OCI-LY3 (cell line): ENCODE data around the gene FRG2B.
"Not testable (repeated sequence)": the region's sequence is repeated elsewhere in the genome, so short reads cannot be mapped to it uniquely, and the experiment has no call there.

ENCODE experiments used
- H2AFZ ChIP-seq: fragments of 200-600, 300-600 bp; shearing (Covaris generic); 2 replicates; pipeline ENCODE4 v1.6.0; 2014; ENCODE audit warnings: antibody characterized with exemption, low read depth, low read length
- H3K27ac ChIP-seq: fragments of 200-600, 300-600 bp; sonication (generic); 2 replicates; pipeline ENCODE4 v1.5.1; 2014; ENCODE audit warnings: mild to moderate bottlenecking, low read length, moderate library complexity, mixed read lengths
- H3K27me3 ChIP-seq: fragments of 200-600, 300-600 bp; sonication (generic); 2 replicates; pipeline ENCODE4 v1.6.1; 2014; ENCODE audit warnings: low read depth, low read length, mixed read lengths
- H3K36me3 ChIP-seq: fragments of 200-600, 300-600 bp; sonication (generic); replicated peaks from 2 replicates; pipeline ENCODE3; 2014; ENCODE audit warnings: low read depth, low read length, mixed read lengths
- H3K4me1 ChIP-seq: fragments of 300-600, 200-600 bp; sonication (generic); 2 replicates; pipeline ENCODE4 v1.6.1; 2014; ENCODE audit warnings: low read length, mixed read lengths
- H3K4me2 ChIP-seq: fragments of 200-600, 300-600 bp; sonication (generic); 2 replicates; pipeline ENCODE4 v1.6.1; 2014; ENCODE audit warnings: low read length, mixed read lengths
- H3K4me3 ChIP-seq: fragments of 300-600, 200-600 bp; sonication (generic); 2 replicates; pipeline ENCODE4 v1.5.1; 2014; ENCODE audit warnings: antibody characterized with exemption, mild to moderate bottlenecking, low read length, moderate library complexity
- H3K79me2 ChIP-seq: fragments of 300-600, 200-600 bp; shearing (Covaris generic); 2 replicates; pipeline ENCODE4 v1.6.1; 2014; ENCODE audit warnings: mild to moderate bottlenecking, low read length, mixed read lengths
- H3K9ac ChIP-seq: fragments of 300-600, 200-600 bp; shearing (Covaris generic); 2 replicates; pipeline ENCODE4 v1.6.0; 2014; ENCODE audit warnings: mild to moderate bottlenecking, low read length, moderate library complexity
- H3K9me3 ChIP-seq: fragments of 200-600, 300-600 bp; shearing (Covaris generic); 2 replicates; pipeline ENCODE4 v1.6.1; 2014; ENCODE audit warnings: low read length, mixed read lengths; ENCODE audit not compliant: insufficient read depth
- H4K20me1 ChIP-seq: fragments of 200-600, 300-600 bp; sonication (generic); 2 replicates; pipeline ENCODE4 v1.6.1; 2016; ENCODE audit warnings: low read length, mixed read lengths; ENCODE audit not compliant: insufficient read depth
- EZH2phosphoT487 ChIP-seq: fragments of 200-600 bp; shearing (Covaris generic); IDR thresholded peaks from 2 replicates; pipeline ENCODE4 v1.6.1; 2018; ENCODE audit warnings: antibody characterized with exemption, mixed run types, low read depth
- TF ChIP-seq, protein P1 (sequence below): fragments of 200-600, 300-600 bp; sonication (generic); IDR thresholded peaks from 2 replicates; pipeline ENCODE4 v1.5.1; 2014; ENCODE audit warnings: antibody characterized with exemption, low read length, low read depth

Gene FRG2B

DNA sequence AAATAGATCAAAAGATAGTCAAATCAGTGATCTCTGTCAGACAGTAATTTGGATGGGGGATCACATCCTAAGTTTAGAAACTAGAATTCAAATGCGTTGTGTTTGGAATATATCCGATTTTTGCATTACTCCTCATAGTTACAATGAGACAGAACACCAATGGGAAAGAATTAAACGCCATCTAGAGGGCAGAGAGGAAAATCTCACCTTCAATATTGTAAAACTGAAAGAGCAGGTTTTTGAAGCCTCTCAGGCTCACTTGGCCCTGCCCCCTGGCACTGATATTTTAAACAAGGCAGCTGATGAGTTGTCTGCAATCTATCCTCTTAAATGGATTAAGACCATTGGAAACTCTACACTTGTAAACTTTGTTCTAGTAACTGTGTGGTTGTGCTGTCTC is 17.7 kb downstream of the FRG2B start:
- H2AFZ ChIP-seq, result no peak overlapping the region
- 0 out of 2 replicates have a peak, but pooled peaks cover 5% of the 10 kb centered on the region for H3K27me3 ChIP-seq
- no peaks in the 10 kb centered on the region for H3K4me1 ChIP-seq
- no peak for TF ChIP-seq EZH2phosphoT487
- TF ChIP-seq, protein P1, sequence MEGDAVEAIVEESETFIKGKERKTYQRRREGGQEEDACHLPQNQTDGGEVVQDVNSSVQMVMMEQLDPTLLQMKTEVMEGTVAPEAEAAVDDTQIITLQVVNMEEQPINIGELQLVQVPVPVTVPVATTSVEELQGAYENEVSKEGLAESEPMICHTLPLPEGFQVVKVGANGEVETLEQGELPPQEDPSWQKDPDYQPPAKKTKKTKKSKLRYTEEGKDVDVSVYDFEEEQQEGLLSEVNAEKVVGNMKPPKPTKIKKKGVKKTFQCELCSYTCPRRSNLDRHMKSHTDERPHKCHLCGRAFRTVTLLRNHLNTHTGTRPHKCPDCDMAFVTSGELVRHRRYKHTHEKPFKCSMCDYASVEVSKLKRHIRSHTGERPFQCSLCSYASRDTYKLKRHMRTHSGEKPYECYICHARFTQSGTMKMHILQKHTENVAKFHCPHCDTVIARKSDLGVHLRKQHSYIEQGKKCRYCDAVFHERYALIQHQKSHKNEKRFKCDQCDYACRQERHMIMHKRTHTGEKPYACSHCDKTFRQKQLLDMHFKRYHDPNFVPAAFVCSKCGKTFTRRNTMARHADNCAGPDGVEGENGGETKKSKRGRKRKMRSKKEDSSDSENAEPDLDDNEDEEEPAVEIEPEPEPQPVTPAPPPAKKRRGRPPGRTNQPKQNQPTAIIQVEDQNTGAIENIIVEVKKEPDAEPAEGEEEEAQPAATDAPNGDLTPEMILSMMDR, result peak; percentile 48
- H3K36me3 ChIP-seq, result no peaks in the 10 kb centered on the region
- H3K9me3 ChIP-seq, result no peaks in the 10 kb centered on the region
- H3K27ac ChIP-seq, result no peak overlapping the region
- no peak overlapping the region for H3K9ac ChIP-seq
- H3K4me3 ChIP-seq, result no peak overlapping the region
- no peaks in the 10 kb centered on the region for H3K79me2 ChIP-seq
- H3K4me2 ChIP-seq, result no peak overlapping the region
- H4K20me1 ChIP-seq, result no peaks in the 10 kb centered on the region

DNA sequence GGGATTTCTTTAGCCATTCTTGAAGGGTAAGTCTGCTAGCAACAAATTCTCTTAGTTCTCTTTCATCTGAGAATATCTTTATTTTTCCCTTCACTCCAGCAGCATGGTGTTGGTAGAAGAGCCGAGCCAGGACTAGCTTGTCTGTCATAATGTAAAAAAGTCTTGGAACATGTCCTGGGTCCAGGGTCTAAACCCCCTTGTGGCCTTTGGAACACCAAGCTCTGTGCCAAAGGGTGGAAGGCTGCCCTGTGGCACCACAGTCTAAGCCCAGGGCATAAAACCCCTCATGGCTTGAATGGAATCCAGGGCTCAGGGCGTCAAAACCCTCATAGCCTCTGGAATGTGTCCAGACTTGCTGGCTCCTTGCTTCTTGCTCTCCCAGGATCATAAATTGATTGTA is 23.2 kb downstream of the FRG2B start:
- not testable (repeated sequence) for H3K36me3 ChIP-seq, H2AFZ ChIP-seq, H3K4me2 ChIP-seq, H3K4me3 ChIP-seq, H3K4me1 ChIP-seq, H3K79me2 ChIP-seq, H3K9ac ChIP-seq, H3K27me3 ChIP-seq, H3K9me3 ChIP-seq, H4K20me1 ChIP-seq, H3K27ac ChIP-seq

DNA sequence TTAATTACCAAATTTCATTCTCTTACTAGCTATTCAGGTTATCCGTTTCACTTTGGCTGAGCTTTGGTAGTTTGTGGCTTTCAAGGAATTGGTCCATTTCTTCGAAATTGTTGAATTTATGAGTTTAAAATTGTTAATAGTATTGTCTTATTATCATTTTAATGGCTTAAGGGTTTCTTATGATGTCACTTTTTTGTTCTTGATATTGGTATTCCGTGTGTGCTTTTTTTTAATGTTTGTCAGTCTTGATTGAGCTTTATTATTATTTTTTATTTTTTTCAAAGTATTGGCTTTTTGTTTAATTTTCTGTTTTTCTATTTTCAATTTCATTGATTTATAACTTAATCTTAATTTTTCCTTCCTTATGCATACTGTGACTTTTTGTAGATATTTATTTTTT is 25.9 kb downstream of the FRG2B start:
- Histone ChIP-seq H4K20me1 (no peaks in the 10 kb centered on the region), H3K4me2 (no peak overlapping the region), H3K79me2 (no peaks in the 10 kb centered on the region), H3K36me3 (no peaks in the 10 kb centered on the region), H3K9ac (no peak overlapping the region), H3K4me3 (no peak overlapping the region), H3K4me1 (no peaks in the 10 kb centered on the region), H3K9me3 (no peaks in the 10 kb centered on the region), H3K27me3 (no peaks in the 10 kb centered on the region), H2AFZ (no peak overlapping the region), H3K27ac (no peak overlapping the region)
- no peak for TF ChIP-seq EZH2phosphoT487
- TF ChIP-seq, protein P1, result no peak

DNA sequence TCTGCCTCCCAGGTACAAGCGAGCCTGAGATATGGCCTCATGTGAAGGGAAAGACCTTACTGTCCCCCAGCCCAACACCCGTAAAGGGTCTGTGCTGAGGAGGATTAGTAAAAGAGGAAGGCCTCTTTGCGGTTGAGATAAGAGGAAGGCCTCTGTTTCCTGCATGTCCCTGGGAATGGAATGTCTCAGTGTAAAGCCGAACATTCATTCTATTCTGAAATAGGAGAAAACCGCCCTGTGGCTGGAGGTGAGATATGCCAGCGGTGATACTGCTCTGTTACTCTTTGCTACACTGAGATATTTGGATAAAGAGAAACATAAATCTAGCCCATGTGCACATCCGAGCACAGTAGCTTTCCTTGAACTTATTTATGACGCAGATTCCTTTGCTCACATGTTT is 26.7 kb downstream of the FRG2B start:
- not testable (repeated sequence) for H3K4me2 ChIP-seq, H3K9me3 ChIP-seq, H2AFZ ChIP-seq, H3K9ac ChIP-seq, H3K27me3 ChIP-seq, H4K20me1 ChIP-seq, H3K36me3 ChIP-seq, H3K4me1 ChIP-seq, H3K4me3 ChIP-seq, H3K27ac ChIP-seq, H3K79me2 ChIP-seq

DNA sequence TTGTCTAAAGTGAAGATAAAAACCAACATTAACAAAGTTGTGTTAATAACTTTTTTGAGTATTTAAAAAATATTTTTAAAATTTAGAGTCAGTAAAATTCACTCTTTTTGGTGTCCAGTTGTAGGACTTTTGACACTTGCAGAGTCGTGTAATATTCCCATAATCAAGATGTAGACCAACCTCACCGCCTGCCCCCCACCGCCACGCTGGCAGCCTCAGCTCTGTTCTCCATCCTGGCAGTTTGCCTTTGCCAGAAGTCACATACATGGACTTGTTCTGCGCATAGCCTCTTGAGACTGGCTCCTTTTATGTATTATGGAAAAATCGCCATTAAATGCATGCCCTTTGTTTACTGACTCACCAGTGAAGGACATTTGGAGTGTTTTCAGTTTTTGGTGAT is 33.9 kb downstream of the FRG2B start:
- H3K27ac ChIP-seq, result no peak overlapping the region
- no peaks in the 10 kb centered on the region for H3K9me3 ChIP-seq
- no peak overlapping the region for H3K4me2 ChIP-seq
- no peak overlapping the region for H3K9ac ChIP-seq
- no peaks in the 10 kb centered on the region for H3K4me1 ChIP-seq
- H3K79me2 ChIP-seq, result no peaks in the 10 kb centered on the region
- H3K4me3 ChIP-seq, result no peak overlapping the region
- TF ChIP-seq, protein P1, result no peak
- TF ChIP-seq EZH2phosphoT487, result no peak
- H4K20me1 ChIP-seq, result no peaks in the 10 kb centered on the region
- no peak overlapping the region for H2AFZ ChIP-seq
- H3K27me3 ChIP-seq, result no peaks in the 10 kb centered on the region
- H3K36me3 ChIP-seq, result no peaks in the 10 kb centered on the region
